K562 (cell line): Measurements from ENCODE around the gene CD19. TPM values are rescaled to one million over a fixed set of nuclear protein-coding genes. Genes with fewer than 3 reads are reported as not detected.

Experiments used
- ARID1B ChIP-seq: fragments of 450-650 bp; IDR thresholded peaks from 2 replicates; pipeline ENCODE4 v1.6.1; 2016; ENCODE audit warnings: antibody characterized with exemption, mild to moderate bottlenecking, inconsistent platforms
- CTCF ChIP-seq, 3 experiments: IDR thresholded peaks in 2 of 3; conservative IDR thresholded peaks in 1 of 3; 2 replicates each; pipeline ENCODE4 v1.5.1; 2011 to 2012; ENCODE audit warnings: low read length in 3 of 3, mild to moderate bottlenecking in 3 of 3, control low read depth in 2 of 3, improper control_type of control experiment in 1 of 3, inconsistent platforms in 1 of 3, low read depth in 1 of 3, mixed read lengths in 1 of 3, moderate library complexity in 1 of 3; ENCODE audit not compliant: insufficient read depth in 2 of 3
- EZH2 ChIP-seq: IDR thresholded peaks from 2 replicates; pipeline ENCODE4 v1.6.1; 2012; ENCODE audit warnings: low read depth, mild to moderate bottlenecking, inconsistent platforms, low read length, borderline replicate concordance
- GMEB1 ChIP-seq: fragments of 250-450 bp; sonication (Bioruptor Pico); IDR thresholded peaks from 2 replicates; pipeline ENCODE4 v1.4.0; 2020; ENCODE audit warnings: mild to moderate bottlenecking
- HDAC2 ChIP-seq: fragments of 450-650 bp; IDR thresholded peaks from 2 replicates; pipeline ENCODE4 v1.6.1; 2016; ENCODE audit warnings: mild to moderate bottlenecking
- HNRNPUL1 ChIP-seq: fragments of 200-400 bp; formaldehyde crosslinking; IDR thresholded peaks from 2 replicates; pipeline ENCODE4 v1.6.1; 2017; ENCODE audit warnings: low read length
- MCM2 ChIP-seq: fragments of 450-650 bp; IDR thresholded peaks from 2 replicates; pipeline ENCODE4 v1.6.1; 2017; ENCODE audit warnings: low read depth, mild to moderate bottlenecking
- MTA2 ChIP-seq: fragments of 450-650 bp; IDR thresholded peaks from 2 replicates; pipeline ENCODE4 v1.6.1; 2016; ENCODE audit warnings: low read depth
- SMARCE1 ChIP-seq: fragments of 450-650 bp; IDR thresholded peaks from 2 replicates; pipeline ENCODE4 v1.7.1; 2016; ENCODE audit warnings: mild to moderate bottlenecking
- SMC3 ChIP-seq: conservative IDR thresholded peaks from 2 replicates; pipeline ENCODE4 v1.6.1; 2011; ENCODE audit warnings: low read depth, low read length, improper control_type of control experiment; ENCODE audit not compliant: insufficient read depth
- TFAP4 ChIP-seq: sonication (generic); formaldehyde crosslinking; IDR thresholded peaks from 2 replicates; pipeline ENCODE4 v1.8.0; 2022; ENCODE audit warnings: missing genetic modification reagents, mild to moderate bottlenecking, moderate library complexity, borderline replicate concordance
- ZBTB5 ChIP-seq: fragments of 450-650 bp; IDR thresholded peaks from 2 replicates; pipeline ENCODE4 v1.6.1; 2017; ENCODE audit warnings: antibody characterized with exemption
- ZNF146 ChIP-seq: IDR thresholded peaks from one replicate; pipeline ENCODE4 v1.6.1; 2018; ENCODE audit warnings: missing compliant biosample characterization; ENCODE audit not compliant: unreplicated experiment
- ZNF280B ChIP-seq: fragments of 250-450 bp; sonication (Bioruptor Pico); IDR thresholded peaks from 2 replicates; pipeline ENCODE4 v1.5.1; 2021; ENCODE audit warnings: mild to moderate bottlenecking
- ZNF311 ChIP-seq: fragments of 250-450 bp; sonication (Bioruptor Pico); IDR thresholded peaks from 2 replicates; pipeline ENCODE4 v1.4.0; 2020; ENCODE audit warnings: mild to moderate bottlenecking, moderate library complexity
- ZNF655 ChIP-seq: fragments of 250-450 bp; sonication (Bioruptor Pico); IDR thresholded peaks from 2 replicates; pipeline ENCODE4 v1.5.0; 2021
- polyA plus RNA-seq, 8 experiments: library from polyadenylated mRNA; depleted of rRNA in 4 of 8; stranded (reverse) in 5 of 8; unstranded in 3 of 8; fragments of >200 nt; fragmentation: Nextera tagmentation in 2 of 8; fragmentation: Illumina TruSeq in 1 of 8; extraction: Ambion mirVana in 2 of 8; extraction: Trizol in 1 of 8; gene quantifications; 2 replicates each; pipeline versions ENCODE4 v1.2.1 to v1.2.3, GENCODE V29; 2011 to 2014; ENCODE audit warnings: inconsistent platforms in 1 of 8, missing spikeins in 1 of 8
- total RNA-seq, 7 experiments: library from RNA; depleted of rRNA in 6 of 7; stranded (reverse); fragments of >200 nt in 6 of 7; fragmentation: Illumina TruSeq in 2 of 7; extraction: Trizol in 2 of 7; gene quantifications; 2 replicates each; pipeline versions ENCODE4 v1.2.1 to v1.2.3, GENCODE V29; 2011 to 2021; ENCODE audit warnings: low replicate concordance in 1 of 7

CD19 gene
- total and polyA plus RNA-seq, 9 of the 15 experiments (the other 6 are each of a cell fraction or from before 2014, with no cell fraction given), result 0.27 to 3.7 (median 2.0) TPM; not detected in 1

- TF ChIP-seq CTCF (IDR thresholded peaks at IDR 0.05 in 2 of 3, conservative IDR thresholded peaks at IDR 0.05 in 1 of 3; ENCODE audit: insufficient read depth in 2 of 3, low read depth in 1 of 3, low read length in 3 of 3) (no peak), ZNF311 (CRISPR knock-in tag) (no peak), HDAC2 (0 out of 2 replicates have a peak, but pooled peaks have one; percentile 30), GMEB1 (CRISPR knock-in tag) (no peak), ZNF280B (CRISPR knock-in tag) (no peak), SMARCE1 (0 out of 2 replicates have a peak, but pooled peaks have one; percentile 21), ZNF146 (CRISPR knock-in tag) (no peak), MCM2 (no peak), ZBTB5 (no peak), TFAP4 (CRISPR knock-in tag) (no peak), HNRNPUL1 (no peak), ARID1B (peak; percentile 35; the same call in 1 of the 2 replicates), MTA2 (no peak), ZNF655 (CRISPR knock-in tag) (no peak), SMC3 (no peak), EZH2 (no peak)
Measured at GRCh38 chr16:28910086-28911031, 21.4 kb upstream of the CD19 start (continued).
